ENCODE measurements around the gene ATP6V0D1.

The ATP6V0D1 gene

GRCh38 chr16:67486805-67487204 is 5.8 kb upstream of the ATP6V0D1 start:
- Histone ChIP-seq H3K9me3 (ENCODE audit: low read length) (0 out of 2 replicates have a peak, but pooled peaks cover 3% of the 10 kb centered on the region), H3K4me3 (ENCODE audit: low read depth, low read length, poor library complexity, severe bottlenecking) (no peak overlapping the region), H3K36me3 (ENCODE audit: insufficient read depth, low read length) (peaks cover 33% of the 10 kb centered on the region; the same call in 1 of the 2 replicates), H3K4me1 (ENCODE audit: insufficient read depth, low read length, severe bottlenecking) (peaks cover 35% of the 10 kb centered on the region), H3K27ac (ENCODE audit: low read depth, low read length, poor library complexity, severe bottlenecking) (no peak overlapping the region), H3K27me3 (ENCODE audit: insufficient read depth, low read length) (no peaks in the 10 kb centered on the region), H3K9ac (ENCODE audit: low read length) (no peak overlapping the region), H3K79me2 (ENCODE audit: insufficient read depth, low read length) (0 out of 2 replicates have a peak, but pooled peaks cover 4% of the 10 kb centered on the region), H3F3A (ENCODE audit: insufficient read depth, low read length) (peaks cover 5% of the 10 kb centered on the region; the same call in 1 of the 2 replicates), H3K9me2 (ENCODE audit: low read depth, low read length) (no peaks in the 10 kb centered on the region), H3K4me2 (ENCODE audit: low read length) (no peak overlapping the region), H2AFZ (ENCODE audit: low read length) (no peak overlapping the region), H4K20me1 (ENCODE audit: insufficient read depth, low read length) (no peaks in the 10 kb centered on the region)
- TF ChIP-seq EZH2 (IDR thresholded peaks at IDR 0.05; ENCODE audit: borderline replicate concordance, low read length): no peak
- TF ChIP-seq CTCF (IDR thresholded peaks at IDR 0.05; ENCODE audit: low read length): no peak

- Histone ChIP-seq H3K4me2 (ENCODE audit: low read length) (no peak overlapping the region), H3K4me1 (ENCODE audit: insufficient read depth, low read length, severe bottlenecking) (peaks cover 37% of the 10 kb centered on the region), H2AFZ (ENCODE audit: low read length) (no peak overlapping the region)
These were observed 3.0 kb upstream of the ATP6V0D1 start for GRCh38 chr16:67483731-67484525.

GRCh38 chr16:67483150-67483549 is 2.2 kb upstream of the ATP6V0D1 start, which contains the start of gene AGRP:
Gene AGRP, minus strand, starts transcription at chr16:67483547. Its CDS starts 149 bp downstream, at chr16:67483398.
- H3K4me3 ChIP-seq (ENCODE audit: low read depth, low read length, poor library complexity, severe bottlenecking): peak within 1 kb of the TSS; percentile 91
- H3K27me3 ChIP-seq (ENCODE audit: insufficient read depth, low read length): no peaks in the 10 kb centered on the region
- peak within 1 kb of the TSS; percentile 83 for H3K27ac ChIP-seq (ENCODE audit: low read depth, low read length, poor library complexity, severe bottlenecking)
- H3K79me2 ChIP-seq (ENCODE audit: insufficient read depth, low read length): peaks cover 21% of the 10 kb centered on the region
- peaks cover 32% of the 10 kb centered on the region for H3K4me1 ChIP-seq (ENCODE audit: insufficient read depth, low read length, severe bottlenecking)
- H3F3A ChIP-seq (ENCODE audit: insufficient read depth, low read length): peaks cover 5% of the 10 kb centered on the region; the same call in 1 of the 2 replicates
- peak within 1 kb of the TSS; percentile 93 for H3K4me2 ChIP-seq (ENCODE audit: low read length)
- H2AFZ ChIP-seq (ENCODE audit: low read length): no peak within 1 kb of the TSS
- TF ChIP-seq CTCF (IDR thresholded peaks at IDR 0.05; ENCODE audit: low read length) (no peak), EZH2 (IDR thresholded peaks at IDR 0.05; ENCODE audit: borderline replicate concordance, low read length) (no peak)
- no peaks in the 10 kb centered on the region for H4K20me1 ChIP-seq (ENCODE audit: insufficient read depth, low read length)
- H3K9me3 ChIP-seq (ENCODE audit: low read length): no peaks in the 10 kb centered on the region
- peak within 1 kb of the TSS; percentile 92 for H3K9ac ChIP-seq (ENCODE audit: low read length)
- H3K36me3 ChIP-seq (ENCODE audit: insufficient read depth, low read length): peaks cover 25% of the 10 kb centered on the region; the same call in 1 of the 2 replicates
- no peaks in the 10 kb centered on the region for H3K9me2 ChIP-seq (ENCODE audit: low read depth, low read length)

More at GRCh38 chr16:67483731-67484525, 3.0 kb upstream of the ATP6V0D1 start:
- no peak overlapping the region for H3K9ac ChIP-seq (ENCODE audit: low read length)
- H4K20me1 ChIP-seq (ENCODE audit: insufficient read depth, low read length): no peaks in the 10 kb centered on the region
- TF ChIP-seq CTCF (IDR thresholded peaks at IDR 0.05; ENCODE audit: low read length) (no peak), EZH2 (IDR thresholded peaks at IDR 0.05; ENCODE audit: borderline replicate concordance, low read length) (no peak)
- H3K27ac ChIP-seq (ENCODE audit: low read depth, low read length, poor library complexity, severe bottlenecking): no peak overlapping the region
- no peaks in the 10 kb centered on the region for H3K27me3 ChIP-seq (ENCODE audit: insufficient read depth, low read length)
- H3K79me2 ChIP-seq (ENCODE audit: insufficient read depth, low read length): peaks cover 18% of the 10 kb centered on the region
- peaks cover 25% of the 10 kb centered on the region; the same call in 1 of the 2 replicates for H3K36me3 ChIP-seq (ENCODE audit: insufficient read depth, low read length)
- no peaks in the 10 kb centered on the region for H3K9me3 ChIP-seq (ENCODE audit: low read length)
- H3K9me2 ChIP-seq (ENCODE audit: low read depth, low read length): no peaks in the 10 kb centered on the region
- H3K4me3 ChIP-seq (ENCODE audit: low read depth, low read length, poor library complexity, severe bottlenecking): no peak overlapping the region
- peaks cover 5% of the 10 kb centered on the region; the same call in 1 of the 2 replicates for H3F3A ChIP-seq (ENCODE audit: insufficient read depth, low read length)
